DOHH2 (cell line): ENCODE results near the gene GSK3B.

Experiments used
- EZH2phosphoT487 ChIP-seq: fragments of 200-600 bp; sonication (generic); IDR thresholded peaks from 2 replicates; pipeline ENCODE4 v1.6.1; 2017; ENCODE audit warnings: borderline replicate concordance, mild to moderate bottlenecking, antibody characterized with exemption, low read length, moderate library complexity, mixed read lengths
- TF ChIP-seq, protein P1 (sequence below): fragments of 200-600 bp; sonication (generic); IDR thresholded peaks from one replicate; pipeline ENCODE4 v1.5.1; 2014; ENCODE audit warnings: antibody characterized with exemption, mild to moderate bottlenecking, low read depth, low read length; ENCODE audit not compliant: poor library complexity, severe bottlenecking

DNA sequence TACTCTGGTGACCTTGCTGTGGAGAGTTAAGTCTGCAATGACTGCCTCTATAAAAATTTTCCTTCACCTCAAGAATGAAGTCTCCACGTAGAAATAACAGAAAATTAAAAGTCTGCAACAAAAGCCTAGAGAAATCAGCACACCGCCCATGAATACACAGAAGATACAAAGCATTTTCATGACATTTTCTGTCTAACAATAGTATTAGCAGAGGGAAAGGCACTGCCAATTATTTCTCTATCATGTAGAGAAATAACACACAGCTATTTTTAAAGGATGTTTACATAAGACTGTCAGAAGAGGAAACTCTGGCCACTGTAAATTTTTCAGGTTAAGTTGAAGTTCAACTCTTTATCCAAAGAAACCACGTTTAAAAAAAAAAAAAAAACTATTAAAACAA is 80.8 kb downstream of the GSK3B start:
- TF ChIP-seq, protein P1, sequence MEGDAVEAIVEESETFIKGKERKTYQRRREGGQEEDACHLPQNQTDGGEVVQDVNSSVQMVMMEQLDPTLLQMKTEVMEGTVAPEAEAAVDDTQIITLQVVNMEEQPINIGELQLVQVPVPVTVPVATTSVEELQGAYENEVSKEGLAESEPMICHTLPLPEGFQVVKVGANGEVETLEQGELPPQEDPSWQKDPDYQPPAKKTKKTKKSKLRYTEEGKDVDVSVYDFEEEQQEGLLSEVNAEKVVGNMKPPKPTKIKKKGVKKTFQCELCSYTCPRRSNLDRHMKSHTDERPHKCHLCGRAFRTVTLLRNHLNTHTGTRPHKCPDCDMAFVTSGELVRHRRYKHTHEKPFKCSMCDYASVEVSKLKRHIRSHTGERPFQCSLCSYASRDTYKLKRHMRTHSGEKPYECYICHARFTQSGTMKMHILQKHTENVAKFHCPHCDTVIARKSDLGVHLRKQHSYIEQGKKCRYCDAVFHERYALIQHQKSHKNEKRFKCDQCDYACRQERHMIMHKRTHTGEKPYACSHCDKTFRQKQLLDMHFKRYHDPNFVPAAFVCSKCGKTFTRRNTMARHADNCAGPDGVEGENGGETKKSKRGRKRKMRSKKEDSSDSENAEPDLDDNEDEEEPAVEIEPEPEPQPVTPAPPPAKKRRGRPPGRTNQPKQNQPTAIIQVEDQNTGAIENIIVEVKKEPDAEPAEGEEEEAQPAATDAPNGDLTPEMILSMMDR = no peak
- TF ChIP-seq EZH2phosphoT487 = no peak
